Measurements from ENCODE around the gene WWC2.

DNA sequence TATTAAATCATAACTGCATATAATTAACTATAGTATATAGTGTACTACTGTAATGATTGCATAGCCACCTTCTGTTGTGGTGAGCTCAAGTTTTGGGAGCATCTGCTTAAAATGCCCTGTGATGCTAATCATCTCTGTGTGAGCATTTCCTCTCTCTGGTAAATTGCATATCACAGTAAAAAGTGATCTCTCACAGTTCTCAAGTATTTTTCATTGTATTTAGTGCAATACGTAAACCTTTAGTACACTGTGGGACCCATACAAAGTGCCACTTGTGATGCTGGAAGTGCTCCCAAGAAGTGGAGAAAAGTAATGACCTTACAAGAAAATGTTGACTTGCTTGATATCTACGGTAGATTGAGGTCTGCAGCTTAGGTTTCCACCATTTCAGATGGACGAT lies 82.0 kb downstream of the WWC2 start:
- TF ChIP-seq, protein P1, sequence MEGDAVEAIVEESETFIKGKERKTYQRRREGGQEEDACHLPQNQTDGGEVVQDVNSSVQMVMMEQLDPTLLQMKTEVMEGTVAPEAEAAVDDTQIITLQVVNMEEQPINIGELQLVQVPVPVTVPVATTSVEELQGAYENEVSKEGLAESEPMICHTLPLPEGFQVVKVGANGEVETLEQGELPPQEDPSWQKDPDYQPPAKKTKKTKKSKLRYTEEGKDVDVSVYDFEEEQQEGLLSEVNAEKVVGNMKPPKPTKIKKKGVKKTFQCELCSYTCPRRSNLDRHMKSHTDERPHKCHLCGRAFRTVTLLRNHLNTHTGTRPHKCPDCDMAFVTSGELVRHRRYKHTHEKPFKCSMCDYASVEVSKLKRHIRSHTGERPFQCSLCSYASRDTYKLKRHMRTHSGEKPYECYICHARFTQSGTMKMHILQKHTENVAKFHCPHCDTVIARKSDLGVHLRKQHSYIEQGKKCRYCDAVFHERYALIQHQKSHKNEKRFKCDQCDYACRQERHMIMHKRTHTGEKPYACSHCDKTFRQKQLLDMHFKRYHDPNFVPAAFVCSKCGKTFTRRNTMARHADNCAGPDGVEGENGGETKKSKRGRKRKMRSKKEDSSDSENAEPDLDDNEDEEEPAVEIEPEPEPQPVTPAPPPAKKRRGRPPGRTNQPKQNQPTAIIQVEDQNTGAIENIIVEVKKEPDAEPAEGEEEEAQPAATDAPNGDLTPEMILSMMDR (IDR thresholded peaks at IDR 0.05), result no peak
- TF ChIP-seq POLR2AphosphoS5 (IDR thresholded peaks at IDR 0.05), result no peak
- TF ChIP-seq POLR2A (IDR thresholded peaks at IDR 0.05), result no peak
- no peak for TF ChIP-seq EP300 (IDR thresholded peaks at IDR 0.05; ENCODE audit: low read depth)
